Suprapubic skin (tissue), 4 donors: ENCODE measurements around the gene IRX4. TPM values are rescaled to one million over a fixed set of nuclear protein-coding genes. Genes with fewer than 3 reads are reported as not detected.

ENCODE experiments used
- DNase-seq, 2 donors: peaks; one replicate each; pipeline ENCODE4 v3.0.0-alpha.2; 2019; ENCODE audit warnings: low spot score in 2 of 2
- H3K27ac ChIP-seq: fragments of 200-600 bp; sonication (generic); one replicate; pipeline ENCODE4 v1.5.1; 2019
- H3K27me3 ChIP-seq: fragments of 200-600 bp; sonication (generic); one replicate; pipeline ENCODE4 v1.5.1; 2019
- H3K36me3 ChIP-seq: fragments of 200-600 bp; sonication (generic); one replicate; pipeline ENCODE4 v1.5.1; 2019
- H3K4me1 ChIP-seq: fragments of 200-600 bp; sonication (generic); one replicate; pipeline ENCODE4 v1.5.1; 2019
- H3K4me3 ChIP-seq: fragments of 200-600 bp; sonication (generic); one replicate; pipeline ENCODE4 v1.5.1; 2019; ENCODE audit warnings: mild to moderate bottlenecking
- H3K9me3 ChIP-seq: fragments of 200-600 bp; sonication (generic); one replicate; pipeline ENCODE4 v1.5.1; 2019
- CTCF ChIP-seq, 2 donors: fragments of 200-600 bp in 1 of 2; fragments of 450-650 bp in 1 of 2; sonication (generic) in 1 of 2; IDR thresholded peaks; one replicate each; pipeline ENCODE4 v1.5.1; 2016 to 2019; ENCODE audit warnings: antibody characterized with exemption in 2 of 2, mild to moderate bottlenecking in 1 of 2, moderate library complexity in 1 of 2
- EP300 ChIP-seq: sonication (generic); formaldehyde crosslinking; IDR thresholded peaks from one replicate; pipeline ENCODE4 v1.6.1; 2017; ENCODE audit warnings: antibody characterized with exemption
- POLR2A ChIP-seq, 2 donors: fragments of 450-650 bp; IDR thresholded peaks; one replicate each; pipeline ENCODE4 v1.6.1; 2017; ENCODE audit warnings: antibody characterized with exemption in 2 of 2, mild to moderate bottlenecking in 2 of 2, moderate library complexity in 2 of 2
- POLR2AphosphoS5 ChIP-seq, 3 donors: sonication (generic); formaldehyde crosslinking; IDR thresholded peaks; one replicate each; pipeline ENCODE4 v1.6.1; 2017; ENCODE audit warnings: antibody characterized with exemption in 3 of 3
- WGBS: methylation state at CpG from one replicate; pipeline ENCODE4 v1.1.5; 2018; 5-methylcytosine and 5-hydroxymethylcytosine counted together
- total RNA-seq, 4 donors: library from RNA; depleted of rRNA; stranded (reverse); fragments of >200 nt; gene quantifications; one replicate each; pipeline ENCODE4 v1.1.0, GENCODE V29; 2016

The IRX4 gene
- total RNA-seq: 10 to 100 TPM; 20.3 to 45.9 (median 33.5) TPM

GRCh38 chr5:1882337-1883119, at the start of gene IRX4:
IRX4 (minus strand) TSS chr5:1882925; CDS start chr5:1882647, 278 bp downstream.
- H3K4me3 ChIP-seq: peak within 1 kb of the TSS; percentile 60
- H3K27ac ChIP-seq: peak within 1 kb of the TSS; percentile 66
- no peaks in the 10 kb centered on the region for H3K9me3 ChIP-seq
- H3K36me3 ChIP-seq: peaks cover 25% of the 10 kb centered on the region
- peaks cover 48% of the 10 kb centered on the region for H3K4me1 ChIP-seq
- TF ChIP-seq POLR2AphosphoS5 (IDR thresholded peaks at IDR 0.05) (no peak), POLR2A (IDR thresholded peaks at IDR 0.05) (no peak), CTCF (IDR thresholded peaks at IDR 0.05) (no peak), EP300 (no peak)
- 3% methylated on average over 40 of the region's 83 CpGs for WGBS
- no peak for DNase-seq
- H3K27me3 ChIP-seq: peaks cover 100% of the 10 kb centered on the region

- no peak for TF ChIP-seq CTCF (IDR thresholded peaks at IDR 0.05)
- Histone ChIP-seq H3K9me3 (no peaks in the 10 kb centered on the region), H3K4me1 (peaks cover 21% of the 10 kb centered on the region), H3K27ac (peak overlapping the region; percentile 77), H3K27me3 (peaks cover 27% of the 10 kb centered on the region), H3K36me3 (no peaks in the 10 kb centered on the region), H3K4me3 (peak overlapping the region; percentile 48)
- DNase-seq: peak; percentile 72 to 80
- 23% methylated on average over 7 of the region's 27 CpGs for WGBS
These were observed 49.0 kb upstream of the IRX4 start for GRCh38 chr5:1931604-1932231.

GRCh38 chr5:1930880-1931603, 48.3 kb upstream of the IRX4 start:
- Histone ChIP-seq H3K9me3 (no peaks in the 10 kb centered on the region), H3K27ac (peak overlapping the region; percentile 77), H3K4me3 (peak overlapping the region; percentile 48), H3K27me3 (peaks cover 34% of the 10 kb centered on the region), H3K36me3 (no peaks in the 10 kb centered on the region), H3K4me1 (peaks cover 21% of the 10 kb centered on the region)
- WGBS: 2% methylated on average over 30 of the region's 66 CpGs
- TF ChIP-seq EP300: no peak
- no peak for TF ChIP-seq CTCF (IDR thresholded peaks at IDR 0.05)
- no peak for TF ChIP-seq POLR2AphosphoS5 (IDR thresholded peaks at IDR 0.05)
- no peak for TF ChIP-seq POLR2A (IDR thresholded peaks at IDR 0.05)
- DNase-seq: peak; percentile 63 to 79

GRCh38 chr5:1930501-1930879, 47.8 kb upstream of the IRX4 start:
- no peak for TF ChIP-seq CTCF (IDR thresholded peaks at IDR 0.05)
- TF ChIP-seq POLR2A (IDR thresholded peaks at IDR 0.05): no peak
- no peak for TF ChIP-seq EP300
- TF ChIP-seq POLR2AphosphoS5 (IDR thresholded peaks at IDR 0.05): no peak
- Histone ChIP-seq H3K36me3 (no peaks in the 10 kb centered on the region), H3K4me1 (peaks cover 21% of the 10 kb centered on the region), H3K9me3 (no peaks in the 10 kb centered on the region), H3K27me3 (peaks cover 39% of the 10 kb centered on the region), H3K27ac (peak overlapping the region; percentile 77), H3K4me3 (peak overlapping the region; percentile 48)
- peak in 1 of 2 donors; percentile 55 for DNase-seq
- no CpG with 5 or more reads among the region's 27 CpGs for WGBS
